ENCODE results near the gene DDX3X. TPM values are rescaled to one million over a fixed set of nuclear protein-coding genes. Genes with fewer than 3 reads are reported as not detected.
"Not testable (repeated sequence)": the region's sequence is repeated elsewhere in the genome, so short reads cannot be mapped to it uniquely, and the experiment has no call there.

The DDX3X gene
- total RNA-seq, 2 donors from 2014 or later: 795 to 944 TPM

GRCh38 chrX:41389311-41389888 lies 55.4 kb downstream of the DDX3X start:
- DNase-seq (no peak), ATAC-seq (no peak)
- H3K4me3 Mint-ChIP-seq: no peak overlapping the region
- no peaks in the 10 kb centered on the region for H3K27me3 Mint-ChIP-seq
- no peaks in the 10 kb centered on the region for H3K4me1 Mint-ChIP-seq
- H3K36me3 Mint-ChIP-seq (ENCODE audit: low read depth): no peaks in the 10 kb centered on the region
- no peak overlapping the region for H3K27ac Mint-ChIP-seq
- no peaks in the 10 kb centered on the region for H3K9me3 ChIP-seq (ENCODE audit: control insufficient read depth, low read length, poor library complexity, severe bottlenecking)

- not testable (repeated sequence) for H3K27me3 Mint-ChIP-seq; H3K4me3 Mint-ChIP-seq; H3K9me3 ChIP-seq (ENCODE audit: control insufficient read depth, low read length, poor library complexity, severe bottlenecking); H3K4me1 Mint-ChIP-seq; H3K36me3 Mint-ChIP-seq (ENCODE audit: low read depth); H3K27ac Mint-ChIP-seq; ATAC-seq; DNase-seq
Measured at GRCh38 chrX:41390576-41390975, 56.6 kb downstream of the DDX3X start.

GRCh38 chrX:41391606-41392005 lies 57.6 kb downstream of the DDX3X start:
- Mint-ChIP-seq H3K27me3 (no peaks in the 10 kb centered on the region), H3K36me3 (ENCODE audit: low read depth) (no peaks in the 10 kb centered on the region), H3K27ac (no peak overlapping the region), H3K4me3 (no peak overlapping the region), H3K4me1 (no peaks in the 10 kb centered on the region)
- DNase-seq (no peak), ATAC-seq (no peak)
- no peaks in the 10 kb centered on the region for H3K9me3 ChIP-seq (ENCODE audit: control insufficient read depth, low read length, poor library complexity, severe bottlenecking)

GRCh38 chrX:41394293-41394692 lies 60.3 kb downstream of the DDX3X start:
- Mint-ChIP-seq H3K27ac (no peak overlapping the region), H3K4me3 (no peak overlapping the region)
- no peak for ATAC-seq

GRCh38 chrX:41397219-41397618 lies 63.3 kb downstream of the DDX3X start:
- DNase-seq: no peak
- H3K9me3 ChIP-seq (ENCODE audit: control insufficient read depth, low read length, poor library complexity, severe bottlenecking): no peaks in the 10 kb centered on the region
- no peak overlapping the region for H3K4me3 Mint-ChIP-seq
- H3K27ac Mint-ChIP-seq: no peak overlapping the region
- H3K4me1 Mint-ChIP-seq: no peaks in the 10 kb centered on the region
- H3K36me3 Mint-ChIP-seq (ENCODE audit: low read depth): no peaks in the 10 kb centered on the region
- no peaks in the 10 kb centered on the region for H3K27me3 Mint-ChIP-seq
- ATAC-seq: no peak

More at GRCh38 chrX:41394293-41394692, 60.3 kb downstream of the DDX3X start:
- no peak for DNase-seq
- no peaks in the 10 kb centered on the region for H3K9me3 ChIP-seq (ENCODE audit: control insufficient read depth, low read length, poor library complexity, severe bottlenecking)
- Mint-ChIP-seq H3K4me1 (no peaks in the 10 kb centered on the region), H3K36me3 (ENCODE audit: low read depth) (no peaks in the 10 kb centered on the region), H3K27me3 (no peaks in the 10 kb centered on the region)

- no peaks in the 10 kb centered on the region for H3K9me3 ChIP-seq (ENCODE audit: control insufficient read depth, low read length, poor library complexity, severe bottlenecking)
- DNase-seq: no peak
- H3K27ac Mint-ChIP-seq: no peak overlapping the region
- H3K27me3 Mint-ChIP-seq: no peaks in the 10 kb centered on the region
- no peak overlapping the region for H3K4me3 Mint-ChIP-seq
- no peak for ATAC-seq
- H3K36me3 Mint-ChIP-seq (ENCODE audit: low read depth): no peaks in the 10 kb centered on the region
- H3K4me1 Mint-ChIP-seq: no peaks in the 10 kb centered on the region
Measured at GRCh38 chrX:41397768-41398167, 63.8 kb downstream of the DDX3X start.

GRCh38 chrX:41402556-41402955 lies 68.6 kb downstream of the DDX3X start:
- not testable (repeated sequence) for H3K27ac Mint-ChIP-seq; H3K36me3 Mint-ChIP-seq (ENCODE audit: low read depth); ATAC-seq; DNase-seq; H3K4me3 Mint-ChIP-seq; H3K4me1 Mint-ChIP-seq; H3K27me3 Mint-ChIP-seq; H3K9me3 ChIP-seq (ENCODE audit: control insufficient read depth, low read length, poor library complexity, severe bottlenecking)

- peaks cover 3% of the 10 kb centered on the region for H3K4me1 Mint-ChIP-seq
- no peaks in the 10 kb centered on the region for H3K27me3 Mint-ChIP-seq
- H3K36me3 Mint-ChIP-seq (ENCODE audit: low read depth): no peaks in the 10 kb centered on the region
- H3K4me3 Mint-ChIP-seq: no peak overlapping the region
- ATAC-seq (no peak), DNase-seq (no peak)
- H3K9me3 ChIP-seq (ENCODE audit: control insufficient read depth, low read length, poor library complexity, severe bottlenecking): no peaks in the 10 kb centered on the region
- H3K27ac Mint-ChIP-seq: no peak overlapping the region
Measured at GRCh38 chrX:41405551-41405950, 71.6 kb downstream of the DDX3X start.

- no peak overlapping the region for H3K4me3 Mint-ChIP-seq
- H3K4me1 Mint-ChIP-seq: peaks cover 3% of the 10 kb centered on the region
- H3K27ac Mint-ChIP-seq: no peak overlapping the region
- no peaks in the 10 kb centered on the region for H3K36me3 Mint-ChIP-seq (ENCODE audit: low read depth)
- DNase-seq (no peak), ATAC-seq (no peak)
- no peaks in the 10 kb centered on the region for H3K9me3 ChIP-seq (ENCODE audit: control insufficient read depth, low read length, poor library complexity, severe bottlenecking)
- no peaks in the 10 kb centered on the region for H3K27me3 Mint-ChIP-seq
Measured at GRCh38 chrX:41406201-41406600, 72.2 kb downstream of the DDX3X start.

GRCh38 chrX:41407816-41408215 lies 73.9 kb downstream of the DDX3X start:
- Mint-ChIP-seq H3K36me3 (ENCODE audit: low read depth) (no peaks in the 10 kb centered on the region), H3K4me3 (no peak overlapping the region), H3K4me1 (peaks cover 3% of the 10 kb centered on the region), H3K27me3 (no peaks in the 10 kb centered on the region), H3K27ac (no peak overlapping the region)
- no peak for DNase-seq
- ATAC-seq: no peak
- no peaks in the 10 kb centered on the region for H3K9me3 ChIP-seq (ENCODE audit: control insufficient read depth, low read length, poor library complexity, severe bottlenecking)

GRCh38 chrX:41408576-41408975 lies 74.6 kb downstream of the DDX3X start:
- Mint-ChIP-seq H3K4me3 (no peak overlapping the region), H3K36me3 (ENCODE audit: low read depth) (no peaks in the 10 kb centered on the region), H3K4me1 (no peaks in the 10 kb centered on the region), H3K27ac (no peak overlapping the region), H3K27me3 (no peaks in the 10 kb centered on the region)
- H3K9me3 ChIP-seq (ENCODE audit: control insufficient read depth, low read length, poor library complexity, severe bottlenecking): no peaks in the 10 kb centered on the region
- ATAC-seq (no peak), DNase-seq (no peak)

GRCh38 chrX:41409006-41409405 lies 75.0 kb downstream of the DDX3X start:
- ATAC-seq (no peak), DNase-seq (no peak)
- no peaks in the 10 kb centered on the region for H3K9me3 ChIP-seq (ENCODE audit: control insufficient read depth, low read length, poor library complexity, severe bottlenecking)
- no peaks in the 10 kb centered on the region for H3K4me1 Mint-ChIP-seq
- no peak overlapping the region for H3K4me3 Mint-ChIP-seq
- no peaks in the 10 kb centered on the region for H3K27me3 Mint-ChIP-seq
- no peaks in the 10 kb centered on the region for H3K36me3 Mint-ChIP-seq (ENCODE audit: low read depth)
- H3K27ac Mint-ChIP-seq: no peak overlapping the region

- not testable (repeated sequence) for H3K27me3 Mint-ChIP-seq; ATAC-seq; H3K36me3 Mint-ChIP-seq (ENCODE audit: low read depth); H3K9me3 ChIP-seq (ENCODE audit: control insufficient read depth, low read length, poor library complexity, severe bottlenecking); DNase-seq; H3K27ac Mint-ChIP-seq; H3K4me3 Mint-ChIP-seq; H3K4me1 Mint-ChIP-seq
Measured at GRCh38 chrX:41411222-41411621, 77.3 kb downstream of the DDX3X start.

- H3K27ac Mint-ChIP-seq: no peak overlapping the region
- no peaks in the 10 kb centered on the region for H3K9me3 ChIP-seq (ENCODE audit: control insufficient read depth, low read length, poor library complexity, severe bottlenecking)
- ATAC-seq (no peak), DNase-seq (no peak)
- H3K27me3 Mint-ChIP-seq: no peaks in the 10 kb centered on the region
- no peaks in the 10 kb centered on the region for H3K4me1 Mint-ChIP-seq
- no peaks in the 10 kb centered on the region for H3K36me3 Mint-ChIP-seq (ENCODE audit: low read depth)
- H3K4me3 Mint-ChIP-seq: no peak overlapping the region
Measured at GRCh38 chrX:41412261-41413081, 78.5 kb downstream of the DDX3X start.
